Transverse colon (tissue), 3 donors: ENCODE results near the gene GRIK4.

Experiments used
- POLR2A ChIP-seq: fragments of 450-650 bp; IDR thresholded peaks from one replicate; pipeline ENCODE4 v1.6.1; 2016; ENCODE audit warnings: antibody characterized with exemption, mild to moderate bottlenecking, moderate library complexity
- TF ChIP-seq, protein P1 (sequence below), 5 experiments: fragments of 200-600 bp in 3 of 5; fragments of 450-650 bp in 2 of 5; sonication (generic) in 3 of 5; IDR thresholded peaks; 1 replicate in 2 of 5; 2 replicates in 3 of 5; pipeline ENCODE4 v1.5.1; 2016 to 2017; ENCODE audit warnings: antibody characterized with exemption in 5 of 5, inconsistent platforms in 3 of 5, mild to moderate bottlenecking in 2 of 5, moderate library complexity in 1 of 5

DNA sequence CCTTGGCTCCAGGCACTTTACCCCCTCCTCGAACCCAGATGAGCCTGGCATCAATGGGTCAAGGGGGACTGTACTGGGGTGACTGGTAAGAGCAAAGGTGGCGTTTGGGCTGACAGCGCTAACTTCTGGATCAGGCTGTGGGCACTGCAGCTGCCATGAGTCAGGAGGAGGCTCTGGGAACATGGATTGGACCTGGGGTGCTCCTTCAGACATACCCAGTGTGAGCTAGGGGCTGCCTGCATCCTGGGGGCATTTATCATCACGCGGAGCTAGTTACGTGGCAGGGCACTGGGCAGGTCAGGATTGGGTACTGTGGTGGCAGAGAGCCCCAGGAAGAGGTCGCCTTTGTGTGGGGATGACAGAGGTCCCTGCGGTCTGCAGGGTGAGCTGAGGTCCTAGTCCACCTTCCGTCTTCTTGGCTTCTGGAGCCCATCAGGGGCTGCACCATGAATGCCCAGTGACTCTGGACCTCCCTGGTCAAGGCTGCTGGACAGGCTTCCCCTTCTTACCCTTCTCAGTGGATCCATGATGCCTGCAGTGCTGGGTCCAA lies 13.1 kb downstream of the GRIK4 start:
- TF ChIP-seq, protein P1, sequence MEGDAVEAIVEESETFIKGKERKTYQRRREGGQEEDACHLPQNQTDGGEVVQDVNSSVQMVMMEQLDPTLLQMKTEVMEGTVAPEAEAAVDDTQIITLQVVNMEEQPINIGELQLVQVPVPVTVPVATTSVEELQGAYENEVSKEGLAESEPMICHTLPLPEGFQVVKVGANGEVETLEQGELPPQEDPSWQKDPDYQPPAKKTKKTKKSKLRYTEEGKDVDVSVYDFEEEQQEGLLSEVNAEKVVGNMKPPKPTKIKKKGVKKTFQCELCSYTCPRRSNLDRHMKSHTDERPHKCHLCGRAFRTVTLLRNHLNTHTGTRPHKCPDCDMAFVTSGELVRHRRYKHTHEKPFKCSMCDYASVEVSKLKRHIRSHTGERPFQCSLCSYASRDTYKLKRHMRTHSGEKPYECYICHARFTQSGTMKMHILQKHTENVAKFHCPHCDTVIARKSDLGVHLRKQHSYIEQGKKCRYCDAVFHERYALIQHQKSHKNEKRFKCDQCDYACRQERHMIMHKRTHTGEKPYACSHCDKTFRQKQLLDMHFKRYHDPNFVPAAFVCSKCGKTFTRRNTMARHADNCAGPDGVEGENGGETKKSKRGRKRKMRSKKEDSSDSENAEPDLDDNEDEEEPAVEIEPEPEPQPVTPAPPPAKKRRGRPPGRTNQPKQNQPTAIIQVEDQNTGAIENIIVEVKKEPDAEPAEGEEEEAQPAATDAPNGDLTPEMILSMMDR (IDR thresholded peaks at IDR 0.05) = no peak
- TF ChIP-seq POLR2A = no peak
